Activated CD4-positive, alpha-beta T cell treated with anti-CD3 and anti-CD28 coated beads for 36 hours (primary cell): Measurements from ENCODE around the gene MMP20. TPM values are rescaled to one million over a fixed set of nuclear protein-coding genes. Genes with fewer than 3 reads are reported as not detected.
A peak's percentile ranks its signal among the peaks of the same experiment; 100 is the strongest.

Source experiments
- ATAC-seq: fragments of 200-7000 bp; cut with Tn5 transposase; one replicate; pipeline ENCODE4 v1.10.0; 2021; ENCODE audit warnings: mild to moderate bottlenecking, moderate library complexity
- CTCF ChIA-PET: fragments of 350-600 bp; sonication (Branson Sonifier 250); formaldehyde crosslinking; loops from one replicate; lab custom pipeline; 2021; ENCODE audit warnings: antibody characterized with exemption; lab: Charles Lee
- POLR2A ChIA-PET: fragments of 350-600 bp; sonication (Branson Sonifier 250); formaldehyde crosslinking; loops from one replicate; lab custom pipeline; 2021; ENCODE audit warnings: antibody characterized with exemption, inconsistent platforms; lab: Charles Lee
- DNase-seq: peaks from one replicate; pipeline ENCODE4 v3.0.0-alpha.2; 2020
- H3K27ac Mint-ChIP-seq: one replicate; pipeline ENCODE4 v1.8.0; 2021; ENCODE audit warnings: mixed read lengths
- H3K27me3 Mint-ChIP-seq: one replicate; pipeline ENCODE4 v1.8.0; 2021; ENCODE audit warnings: mixed read lengths
- H3K36me3 Mint-ChIP-seq: one replicate; pipeline ENCODE4 v1.8.0; 2021; ENCODE audit warnings: low read depth, mixed read lengths
- H3K4me1 Mint-ChIP-seq: one replicate; pipeline ENCODE4 v1.8.0; 2021; ENCODE audit warnings: mixed read lengths
- H3K4me3 Mint-ChIP-seq: one replicate; pipeline ENCODE4 v1.8.0; 2021; ENCODE audit warnings: mild to moderate bottlenecking, moderate library complexity, mixed read lengths
- H3K9me3 Mint-ChIP-seq: one replicate; pipeline ENCODE4 v1.8.0; 2021; ENCODE audit warnings: low read depth, mixed read lengths
- intact Hi-C, 2 experiments: fragments of 100-400 bp; cut with DNase I in 1 of 2; cut with micrococcal nuclease in 1 of 2; formaldehyde crosslinking; loops; one replicate each; pipeline versions ENCODE4 v1.14.2 to v1.15.1; 2022 to 2024; cut with DNase I, micrococcal nuclease
- total RNA-seq, 2 experiments: library from RNA; stranded (reverse); gene quantifications; one replicate each; pipeline ENCODE4 v1.2.3, GENCODE V29; 2021

Gene MMP20
- total RNA-seq, 2 experiments from 2014 or later: not detected

GRCh38 chr11:102622258-102622657 is 2.9 kb downstream of the MMP20 start:
- no peak for ATAC-seq
- no peaks in the 10 kb centered on the region for H3K9me3 Mint-ChIP-seq
- no peak overlapping the region for H3K27ac Mint-ChIP-seq
- H3K36me3 Mint-ChIP-seq: no peaks in the 10 kb centered on the region
- no peak for DNase-seq
- H3K4me1 Mint-ChIP-seq: no peaks in the 10 kb centered on the region
- intact Hi-C loops: no loop called here
- CTCF ChIA-PET: no interaction called here
- H3K4me3 Mint-ChIP-seq: no peak overlapping the region
- H3K27me3 Mint-ChIP-seq: peaks cover 5% of the 10 kb centered on the region
- POLR2A ChIA-PET: no interaction called here

DNA sequence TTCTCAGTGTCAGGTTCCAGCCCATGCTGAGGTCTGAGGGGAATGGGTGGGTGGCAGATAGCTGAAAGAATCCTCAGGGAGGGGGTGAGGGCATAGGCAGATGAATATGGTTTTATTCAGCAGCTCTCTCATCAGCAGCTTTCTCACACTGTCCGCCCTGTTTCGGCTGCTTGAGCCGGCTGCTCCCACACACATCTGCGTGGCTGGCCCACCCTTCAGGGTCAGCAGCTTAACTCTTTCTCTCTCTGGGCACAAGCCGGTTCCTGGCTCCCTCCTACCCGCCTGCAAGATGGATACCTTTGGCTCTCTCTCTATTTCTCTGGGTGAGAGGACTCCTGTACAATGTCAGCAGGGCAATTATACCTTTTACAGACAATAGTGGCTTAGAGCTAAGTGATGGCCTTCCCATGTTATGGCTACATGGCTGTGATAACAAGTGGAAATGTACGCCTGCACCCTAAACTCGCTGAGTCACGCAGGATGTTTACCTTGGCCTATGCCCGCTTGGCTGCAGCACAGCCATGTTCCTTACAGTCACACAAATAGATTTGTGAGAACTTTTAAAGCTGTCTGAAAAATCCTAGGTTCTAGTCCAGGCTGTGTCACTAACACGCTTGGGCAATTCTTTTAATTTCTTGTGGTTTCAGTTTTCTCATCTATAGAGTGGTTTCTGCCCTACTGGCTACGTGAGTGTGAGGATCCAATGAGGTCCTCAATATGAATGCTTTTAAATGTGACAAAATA is 4.1 kb downstream of the MMP20 start:
- Mint-ChIP-seq H3K27ac (no peak overlapping the region), H3K9me3 (no peaks in the 10 kb centered on the region), H3K4me1 (no peaks in the 10 kb centered on the region), H3K36me3 (no peaks in the 10 kb centered on the region), H3K4me3 (no peak overlapping the region), H3K27me3 (peaks cover 2% of the 10 kb centered on the region)
- ATAC-seq: no peak
- intact Hi-C loops: no loop called here
- ChIA-PET CTCF (interaction anchor here (0.6 to 1.0 kb wide), 5 partner anchors 13 to 342 kb away, joined by 3 read pairs; no protein-coding TSS in a partner anchor), POLR2A (interaction anchor here (0.6 kb wide), 1 partner anchor 215 kb away, joined by 3 read pairs; no protein-coding TSS in a partner anchor)
- DNase-seq: no peak

- H3K27ac Mint-ChIP-seq: no peak overlapping the region
- ChIA-PET POLR2A (no interaction called here), CTCF (interaction anchor here (0.9 to 1.0 kb wide), 3 partner anchors 46 to 341 kb away, joined by 3 to 5 read pairs (median 3); no protein-coding TSS in a partner anchor)
- H3K36me3 Mint-ChIP-seq: no peaks in the 10 kb centered on the region
- H3K4me1 Mint-ChIP-seq: no peaks in the 10 kb centered on the region
- H3K4me3 Mint-ChIP-seq: no peak overlapping the region
- intact Hi-C loops: no loop called here
- no peaks in the 10 kb centered on the region for H3K9me3 Mint-ChIP-seq
- ATAC-seq: no peak
- DNase-seq: no peak
- H3K27me3 Mint-ChIP-seq: peaks cover 2% of the 10 kb centered on the region
Observed at GRCh38 chr11:102620179-102620578, 5.0 kb downstream of the MMP20 start.

DNA sequence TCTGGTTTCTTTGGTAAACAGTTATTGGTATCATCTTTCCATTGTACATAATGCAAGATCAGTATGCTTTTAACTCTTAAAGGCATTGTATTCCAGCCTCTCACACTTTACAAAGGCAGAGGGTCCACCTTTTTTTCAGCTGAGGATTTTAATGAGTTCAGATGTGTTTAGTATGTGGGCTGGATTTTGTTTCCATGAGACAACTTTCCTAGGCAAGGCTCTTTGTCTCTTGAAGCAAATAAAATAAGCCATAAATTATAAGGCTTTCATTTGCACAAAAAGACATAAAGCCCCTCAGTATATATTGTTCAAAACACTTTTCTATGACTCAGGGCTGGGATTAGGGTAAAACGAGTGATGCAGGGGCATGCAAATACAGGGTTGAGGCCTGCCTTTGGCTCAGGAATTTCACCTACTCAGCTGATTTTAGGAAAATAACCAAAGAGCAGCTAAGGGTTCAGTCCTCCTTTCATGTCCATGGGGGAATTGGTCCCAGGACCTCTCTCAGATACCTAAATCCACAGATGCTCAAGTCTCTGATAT is 7.6 kb downstream of the MMP20 start:
- no peak for ATAC-seq
- ChIA-PET POLR2A (interaction anchor here (0.7 kb wide), 1 partner anchor 195 kb away, joined by 5 read pairs; no protein-coding TSS in a partner anchor), CTCF (interaction anchor here (0.9 to 1.5 kb wide), 2 partner anchors 19 to 63 kb away, joined by 3 to 5 read pairs; no protein-coding TSS in a partner anchor)
- DNase-seq: no peak
- intact Hi-C loops: no loop called here
- H3K27ac Mint-ChIP-seq: no peak overlapping the region
- no peaks in the 10 kb centered on the region for H3K36me3 Mint-ChIP-seq
- peaks cover 4% of the 10 kb centered on the region for H3K4me1 Mint-ChIP-seq
- peaks cover 2% of the 10 kb centered on the region for H3K27me3 Mint-ChIP-seq
- no peaks in the 10 kb centered on the region for H3K9me3 Mint-ChIP-seq
- no peak overlapping the region for H3K4me3 Mint-ChIP-seq

DNA sequence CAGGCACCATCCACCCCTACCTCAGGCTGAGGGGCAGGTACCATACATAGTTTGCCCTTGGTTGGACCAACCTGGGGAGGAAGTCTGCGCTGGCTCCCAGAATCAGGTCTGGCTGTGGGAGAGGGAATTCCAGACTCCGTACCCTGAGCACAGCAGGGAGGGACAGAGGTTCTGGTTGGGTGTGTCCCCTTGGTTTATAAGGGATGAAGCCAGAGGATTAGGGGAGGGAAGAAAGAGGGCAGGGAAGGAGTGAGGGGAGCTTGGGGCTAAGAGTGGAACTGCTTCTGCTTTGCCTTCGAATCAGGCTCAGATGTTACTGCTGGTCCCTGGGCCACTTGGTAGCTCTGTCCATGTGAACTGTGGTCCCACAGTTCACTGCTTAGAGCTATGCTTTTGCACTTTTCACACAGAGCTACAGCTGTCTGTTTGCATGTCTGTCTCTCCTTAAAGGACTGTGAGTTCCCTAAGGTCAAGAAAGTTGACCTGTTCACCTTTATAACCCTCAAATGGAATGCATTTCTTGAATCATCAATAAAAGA is 9.2 kb downstream of the MMP20 start:
- ChIA-PET CTCF (interaction anchor here (1.1 kb wide), 1 partner anchor 101 kb away, joined by 3 read pairs; no protein-coding TSS in a partner anchor), POLR2A (no interaction called here)
- Mint-ChIP-seq H3K27me3 (peaks cover 2% of the 10 kb centered on the region), H3K9me3 (no peaks in the 10 kb centered on the region), H3K27ac (no peak overlapping the region), H3K4me1 (peaks cover 11% of the 10 kb centered on the region), H3K36me3 (no peaks in the 10 kb centered on the region), H3K4me3 (no peak overlapping the region)
- DNase-seq: no peak
- no peak for ATAC-seq
- intact Hi-C loops: no loop called here

DNA sequence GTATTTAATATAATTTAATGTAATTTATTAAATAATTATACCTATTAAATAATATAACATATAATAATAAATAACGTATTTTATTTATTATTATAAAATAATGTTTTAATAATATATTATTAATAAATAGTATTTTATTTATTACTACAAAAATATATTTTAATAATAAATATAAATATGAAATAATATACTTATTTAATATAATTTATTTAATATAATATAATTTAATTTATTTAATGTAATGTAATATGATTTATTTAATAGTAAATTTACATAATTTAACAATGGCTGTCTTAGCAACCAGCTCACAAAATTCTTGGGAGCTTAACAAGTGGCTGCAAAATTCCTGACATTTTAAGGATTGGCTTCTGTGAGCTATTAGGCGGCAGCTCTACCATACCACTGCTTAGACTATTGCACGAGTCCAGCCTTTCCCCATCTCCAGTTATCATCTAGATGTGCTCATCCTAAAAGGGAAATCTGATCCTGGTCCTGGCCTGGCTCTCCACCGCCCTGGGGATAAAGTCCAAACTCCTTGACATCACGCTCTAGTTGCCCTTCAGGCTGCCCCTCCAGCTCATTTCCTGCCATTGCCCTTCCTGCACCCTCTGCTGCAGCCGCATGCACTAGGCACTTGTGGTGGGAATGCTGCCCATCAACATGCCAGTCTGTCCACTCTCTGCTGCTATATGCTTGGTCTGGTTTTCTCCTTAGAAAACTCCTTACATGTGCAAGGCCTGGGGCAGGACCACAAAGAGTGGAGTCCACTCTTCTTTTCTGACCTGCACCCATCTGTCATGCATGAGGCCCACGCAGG is 9.8 kb downstream of the MMP20 start:
- no peak for DNase-seq
- Mint-ChIP-seq H3K4me3 (no peak overlapping the region), H3K4me1 (peaks cover 13% of the 10 kb centered on the region), H3K27me3 (no peaks in the 10 kb centered on the region), H3K27ac (no peak overlapping the region), H3K36me3 (no peaks in the 10 kb centered on the region), H3K9me3 (no peaks in the 10 kb centered on the region)
- ATAC-seq: peak; percentile 41
- intact Hi-C loops: no loop called here
- ChIA-PET POLR2A (interaction anchor here (0.5 kb wide), 1 partner anchor 51 kb away, joined by 3 read pairs; no protein-coding TSS in a partner anchor), CTCF (interaction anchor here (0.6 to 3.1 kb wide), 7 partner anchors 51 to 322 kb away, joined by 3 to 31 read pairs (median 5); no protein-coding TSS in a partner anchor)

GRCh38 chr11:102614485-102614884 is 10.6 kb downstream of the MMP20 start:
- Mint-ChIP-seq H3K36me3 (no peaks in the 10 kb centered on the region), H3K4me3 (no peak overlapping the region), H3K9me3 (no peaks in the 10 kb centered on the region), H3K4me1 (peaks cover 13% of the 10 kb centered on the region), H3K27ac (no peak overlapping the region), H3K27me3 (no peaks in the 10 kb centered on the region)
- DNase-seq (no peak), ATAC-seq (no peak)
- intact Hi-C loops: loop anchor here in 1 of 2 experiments (1.0 kb wide), 1 partner anchor 226 kb away; no protein-coding TSS in a partner anchor
- POLR2A ChIA-PET: no interaction called here
- CTCF ChIA-PET: interaction anchor here (0.7 to 3.1 kb wide), 13 partner anchors 9 to 322 kb away, joined by 3 to 31 read pairs (median 6); no protein-coding TSS in a partner anchor

GRCh38 chr11:102614031-102614430 is 11.1 kb downstream of the MMP20 start:
- POLR2A ChIA-PET: no interaction called here
- H3K27me3 Mint-ChIP-seq: no peaks in the 10 kb centered on the region
- H3K27ac Mint-ChIP-seq: no peak overlapping the region
- H3K9me3 Mint-ChIP-seq: no peaks in the 10 kb centered on the region
- no peak overlapping the region for H3K4me3 Mint-ChIP-seq
- intact Hi-C loops: loop anchor here in 1 of 2 experiments (1.0 kb wide), 1 partner anchor 226 kb away; no protein-coding TSS in a partner anchor
- CTCF ChIA-PET: interaction anchor here (0.7 to 3.1 kb wide), 25 partner anchors 10 to 345 kb away, joined by 3 to 31 read pairs (median 5); no protein-coding TSS in a partner anchor
- no peaks in the 10 kb centered on the region for H3K36me3 Mint-ChIP-seq
- ATAC-seq (no peak), DNase-seq (no peak)
- H3K4me1 Mint-ChIP-seq: peaks cover 13% of the 10 kb centered on the region

DNA sequence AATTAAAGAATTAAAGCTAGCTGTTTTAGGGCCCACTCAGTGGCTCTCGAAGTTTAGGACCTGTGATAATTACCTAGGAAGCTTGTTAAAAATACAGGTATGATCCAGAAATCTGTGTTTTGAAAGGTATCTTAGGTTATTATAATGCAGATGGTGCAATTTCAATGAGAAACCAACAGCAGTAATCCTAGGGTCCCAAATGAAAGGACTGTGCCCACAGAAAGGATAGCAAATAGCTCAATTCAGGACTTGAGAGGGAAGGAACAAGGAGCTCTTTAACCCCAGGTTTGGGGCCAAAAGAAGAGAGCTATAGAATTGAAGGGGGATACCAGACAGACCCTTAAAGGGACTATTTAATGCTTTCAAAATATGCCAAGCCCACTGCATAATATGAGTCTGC is 11.7 kb downstream of the MMP20 start:
- peaks cover 13% of the 10 kb centered on the region for H3K4me1 Mint-ChIP-seq
- ATAC-seq (no peak), DNase-seq (no peak)
- no peaks in the 10 kb centered on the region for H3K27me3 Mint-ChIP-seq
- intact Hi-C loops: loop anchor here (1.0 to 2.0 kb wide), 7 partner anchors 118 to 325 kb away; no protein-coding TSS in a partner anchor
- no peak overlapping the region for H3K4me3 Mint-ChIP-seq
- no peak overlapping the region for H3K27ac Mint-ChIP-seq
- no peaks in the 10 kb centered on the region for H3K36me3 Mint-ChIP-seq
- no peaks in the 10 kb centered on the region for H3K9me3 Mint-ChIP-seq
- ChIA-PET POLR2A (no interaction called here), CTCF (interaction anchor here (0.7 to 3.1 kb wide), 38 partner anchors 10 to 345 kb away, joined by 3 to 31 read pairs (median 4); no protein-coding TSS in a partner anchor)

- H3K27ac Mint-ChIP-seq: no peak overlapping the region
- no peaks in the 10 kb centered on the region for H3K36me3 Mint-ChIP-seq
- peak; percentile 24 for ATAC-seq
- no peak for DNase-seq
- no peak overlapping the region for H3K4me3 Mint-ChIP-seq
- ChIA-PET CTCF (interaction anchor here (0.6 to 2.8 kb wide), 7 partner anchors 9 to 269 kb away, joined by 3 to 23 read pairs (median 4); no protein-coding TSS in a partner anchor), POLR2A (no interaction called here)
- intact Hi-C loops: no loop called here
- peaks cover 13% of the 10 kb centered on the region for H3K4me1 Mint-ChIP-seq
- no peaks in the 10 kb centered on the region for H3K27me3 Mint-ChIP-seq
- H3K9me3 Mint-ChIP-seq: no peaks in the 10 kb centered on the region
Observed at GRCh38 chr11:102611291-102611690, 13.8 kb downstream of the MMP20 start.
